ENCODE measurements around the gene BORCS6. TPM values are rescaled to one million over a fixed set of nuclear protein-coding genes. Genes with fewer than 3 reads are reported as not detected.

BORCS6 gene
- total and polyA plus RNA-seq, 2 of the 13 experiments (the other 11 are each of a cell fraction or from before 2014, with no cell fraction given) = 2.0 to 5.1 TPM

DNA sequence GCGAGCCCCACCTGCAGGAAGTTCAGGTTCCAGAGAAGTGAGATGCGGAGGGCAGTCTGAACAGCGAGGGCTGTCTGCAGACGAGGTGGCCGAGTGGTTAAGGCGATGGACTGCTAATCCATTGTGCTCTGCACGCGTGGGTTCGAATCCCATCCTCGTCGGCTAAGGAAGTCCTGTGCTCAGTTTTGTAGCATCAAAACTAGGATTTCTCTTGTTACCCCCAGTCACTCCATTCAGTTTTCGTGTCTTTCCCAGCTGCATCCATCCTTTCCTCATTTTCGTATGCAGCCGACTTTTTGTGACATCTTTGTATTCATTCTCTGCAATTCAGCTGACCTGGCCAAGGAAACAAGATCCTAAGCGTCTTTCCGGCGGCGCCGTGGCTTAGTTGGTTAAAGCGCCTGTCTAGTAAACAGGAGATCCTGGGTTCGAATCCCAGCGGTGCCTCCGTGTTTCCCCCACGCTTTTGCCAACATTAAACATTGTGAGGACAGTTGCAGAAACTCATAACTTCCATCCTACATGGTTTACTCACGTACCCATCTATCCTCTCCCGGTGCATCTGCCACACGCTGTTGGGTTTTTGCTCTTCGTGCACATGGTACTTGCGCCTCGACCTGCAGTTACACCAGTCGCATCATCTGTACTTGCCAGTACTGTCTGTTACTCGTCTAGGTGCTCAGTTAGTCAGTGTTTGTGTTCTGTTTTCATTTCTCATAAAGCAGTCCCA lies 3.0 kb downstream of the BORCS6 start (continued):
- TF ChIP-seq, protein P1, sequence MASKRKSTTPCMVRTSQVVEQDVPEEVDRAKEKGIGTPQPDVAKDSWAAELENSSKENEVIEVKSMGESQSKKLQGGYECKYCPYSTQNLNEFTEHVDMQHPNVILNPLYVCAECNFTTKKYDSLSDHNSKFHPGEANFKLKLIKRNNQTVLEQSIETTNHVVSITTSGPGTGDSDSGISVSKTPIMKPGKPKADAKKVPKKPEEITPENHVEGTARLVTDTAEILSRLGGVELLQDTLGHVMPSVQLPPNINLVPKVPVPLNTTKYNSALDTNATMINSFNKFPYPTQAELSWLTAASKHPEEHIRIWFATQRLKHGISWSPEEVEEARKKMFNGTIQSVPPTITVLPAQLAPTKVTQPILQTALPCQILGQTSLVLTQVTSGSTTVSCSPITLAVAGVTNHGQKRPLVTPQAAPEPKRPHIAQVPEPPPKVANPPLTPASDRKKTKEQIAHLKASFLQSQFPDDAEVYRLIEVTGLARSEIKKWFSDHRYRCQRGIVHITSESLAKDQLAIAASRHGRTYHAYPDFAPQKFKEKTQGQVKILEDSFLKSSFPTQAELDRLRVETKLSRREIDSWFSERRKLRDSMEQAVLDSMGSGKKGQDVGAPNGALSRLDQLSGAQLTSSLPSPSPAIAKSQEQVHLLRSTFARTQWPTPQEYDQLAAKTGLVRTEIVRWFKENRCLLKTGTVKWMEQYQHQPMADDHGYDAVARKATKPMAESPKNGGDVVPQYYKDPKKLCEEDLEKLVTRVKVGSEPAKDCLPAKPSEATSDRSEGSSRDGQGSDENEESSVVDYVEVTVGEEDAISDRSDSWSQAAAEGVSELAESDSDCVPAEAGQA (IDR thresholded peaks at IDR 0.05; ENCODE audit: low read depth) = no peak
- TF ChIP-seq, protein P1 (CRISPR knock-in tag; IDR thresholded peaks at IDR 0.05; ENCODE audit: borderline replicate concordance) = no peak
- TF ChIP-seq ZNF777 (CRISPR knock-in tag; IDR thresholded peaks at IDR 0.05) = peak; percentile 79; the same call in 1 of the 2 replicates
- peak; percentile 83; the same call in 1 of the 2 replicates for TF ChIP-seq XBP1 (CRISPR knock-in tag; IDR thresholded peaks at IDR 0.05)
- TF ChIP-seq NCOA2 (CRISPR knock-in tag; IDR thresholded peaks at IDR 0.05) = peak; percentile 62; the same call in 1 of the 2 replicates
- 0 out of 2 replicates have a peak, but pooled peaks have one; percentile 64 for TF ChIP-seq ZBTB42 (CRISPR knock-in tag; IDR thresholded peaks at IDR 0.05)
- no peak; the same call in 1 of the 2 replicates for TF ChIP-seq TMF1 (CRISPR knock-in tag; IDR thresholded peaks at IDR 0.05; ENCODE audit: low read depth)
- TF ChIP-seq FOXO1 (CRISPR knock-in tag; IDR thresholded peaks at IDR 0.05) = peak; percentile 1; the same call in 1 of the 2 replicates
- TF ChIP-seq ZNF33B (CRISPR knock-in tag; IDR thresholded peaks at IDR 0.05) = no peak
- peak; percentile 43; the same call in 1 of the 2 replicates for TF ChIP-seq ZMYM4 (CRISPR knock-in tag; IDR thresholded peaks at IDR 0.05)
- TF ChIP-seq ZNF569 (CRISPR knock-in tag; IDR thresholded peaks at IDR 0.05; ENCODE audit: borderline replicate concordance) = 0 out of 2 replicates have a peak, but pooled peaks have one; percentile 63
- TF ChIP-seq ETV5 (CRISPR knock-in tag; IDR thresholded peaks at IDR 0.05; ENCODE audit: borderline replicate concordance) = peak; percentile 67
- no peak for TF ChIP-seq TCF12 (IDR thresholded peaks at IDR 0.05)
- no peak for TF ChIP-seq TCF12 (CRISPR knock-in tag; IDR thresholded peaks at IDR 0.05)
- TF ChIP-seq, protein P2, sequence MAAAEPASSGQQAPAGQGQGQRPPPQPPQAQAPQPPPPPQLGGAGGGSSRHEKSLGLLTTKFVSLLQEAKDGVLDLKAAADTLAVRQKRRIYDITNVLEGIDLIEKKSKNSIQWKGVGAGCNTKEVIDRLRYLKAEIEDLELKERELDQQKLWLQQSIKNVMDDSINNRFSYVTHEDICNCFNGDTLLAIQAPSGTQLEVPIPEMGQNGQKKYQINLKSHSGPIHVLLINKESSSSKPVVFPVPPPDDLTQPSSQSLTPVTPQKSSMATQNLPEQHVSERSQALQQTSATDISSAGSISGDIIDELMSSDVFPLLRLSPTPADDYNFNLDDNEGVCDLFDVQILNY (CRISPR knock-in tag; conservative IDR thresholded peaks at IDR 0.05) = no peak
- TF ChIP-seq, protein P3, sequence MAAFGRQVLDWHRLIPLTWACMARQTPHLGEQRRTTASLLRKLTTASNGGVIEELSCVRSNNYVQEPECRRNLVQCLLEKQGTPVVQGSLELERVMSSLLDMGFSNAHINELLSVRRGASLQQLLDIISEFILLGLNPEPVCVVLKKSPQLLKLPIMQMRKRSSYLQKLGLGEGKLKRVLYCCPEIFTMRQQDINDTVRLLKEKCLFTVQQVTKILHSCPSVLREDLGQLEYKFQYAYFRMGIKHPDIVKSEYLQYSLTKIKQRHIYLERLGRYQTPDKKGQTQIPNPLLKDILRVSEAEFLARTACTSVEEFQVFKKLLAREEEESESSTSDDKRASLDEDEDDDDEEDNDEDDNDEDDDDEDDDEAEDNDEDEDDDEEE (CRISPR knock-in tag; IDR thresholded peaks at IDR 0.05) = peak; percentile 3; the same call in 1 of the 2 replicates
- peak; percentile 82; the same call in 1 of the 2 replicates for TF ChIP-seq ZNF333 (CRISPR knock-in tag; IDR thresholded peaks at IDR 0.05; ENCODE audit: borderline replicate concordance)
- TF ChIP-seq RARA (CRISPR knock-in tag; IDR thresholded peaks at IDR 0.05) = no peak; the same call in 1 of the 2 replicates
- 0 out of 2 replicates have a peak, but pooled peaks have one; percentile 84 for TF ChIP-seq MBD4 (IDR thresholded peaks at IDR 0.05; ENCODE audit: borderline replicate concordance, low read length)
- peak; percentile 50; the same call in 1 of the 2 replicates for TF ChIP-seq ZFP1 (CRISPR knock-in tag; IDR thresholded peaks at IDR 0.05)
- TF ChIP-seq HHEX (CRISPR knock-in tag; IDR thresholded peaks at IDR 0.05) = no peak
- TF ChIP-seq ZZZ3 (CRISPR knock-in tag; IDR thresholded peaks at IDR 0.05; ENCODE audit: borderline replicate concordance) = no peak
- TF ChIP-seq ZNF441 (CRISPR knock-in tag; IDR thresholded peaks at IDR 0.05; ENCODE audit: borderline replicate concordance) = 0 out of 2 replicates have a peak, but pooled peaks have one; percentile 17
- 0 out of 3 replicates have a peak, but pooled peaks have one; percentile 26 for TF ChIP-seq MXI1 (IDR thresholded peaks at IDR 0.05; ENCODE audit: borderline replicate concordance, low read depth, low read length)

Measured in HepG2 (cell line).